HuH-7.5 (cell line): ENCODE measurements around the gene KCNJ6.

Experiments
- DNase-seq: peaks from one replicate; pipeline ENCODE4 v3.0.0; 2011; ENCODE audit warnings: low spot score

Gene KCNJ6

GRCh38 chr21:37815893-37816292 is 100.4 kb downstream of the KCNJ6 start:
- DNase-seq = no peak

GRCh38 chr21:37811711-37812110 is 104.5 kb downstream of the KCNJ6 start:
- DNase-seq = no peak

- no peak for DNase-seq
Observed at GRCh38 chr21:37808261-37808660, 108.0 kb downstream of the KCNJ6 start.

- DNase-seq = no peak
Observed at GRCh38 chr21:37805266-37805665, 111.0 kb downstream of the KCNJ6 start.

- DNase-seq = no peak
Observed at GRCh38 chr21:37804001-37804400, 112.3 kb downstream of the KCNJ6 start.

GRCh38 chr21:37803101-37803651 is 113.1 kb downstream of the KCNJ6 start:
- no peak for DNase-seq

GRCh38 chr21:37800456-37801061 is 115.7 kb downstream of the KCNJ6 start:
- DNase-seq = no peak

GRCh38 chr21:37800057-37800455 is 116.2 kb downstream of the KCNJ6 start:
- DNase-seq = no peak

- no peak for DNase-seq
Observed at GRCh38 chr21:37799211-37800056, 116.8 kb downstream of the KCNJ6 start.

- DNase-seq = no peak
Observed at GRCh38 chr21:37797403-37797802, 118.9 kb downstream of the KCNJ6 start.

- no peak for DNase-seq
Observed at GRCh38 chr21:37796011-37796410, 120.2 kb downstream of the KCNJ6 start.

GRCh38 chr21:37793660-37794059 is 122.6 kb downstream of the KCNJ6 start:
- no peak for DNase-seq

- no peak for DNase-seq
Observed at GRCh38 chr21:37792046-37792445, 124.2 kb downstream of the KCNJ6 start.

GRCh38 chr21:37790905-37791304 is 125.4 kb downstream of the KCNJ6 start:
- DNase-seq = no peak

GRCh38 chr21:37788503-37788902 is 127.8 kb downstream of the KCNJ6 start:
- no peak for DNase-seq

GRCh38 chr21:37787456-37787855 is 128.8 kb downstream of the KCNJ6 start:
- no peak for DNase-seq

GRCh38 chr21:37784591-37785318 is 131.5 kb downstream of the KCNJ6 start:
- DNase-seq = no peak

GRCh38 chr21:37783016-37783415 is 133.2 kb downstream of the KCNJ6 start:
- DNase-seq = no peak

GRCh38 chr21:37780991-37781983 is 135.0 kb downstream of the KCNJ6 start:
- DNase-seq = no peak

- no peak for DNase-seq
Observed at GRCh38 chr21:37771181-37771580, 145.1 kb downstream of the KCNJ6 start.

GRCh38 chr21:37770461-37770860 is 145.8 kb downstream of the KCNJ6 start:
- no peak for DNase-seq
